Esophagus muscularis mucosa (tissue), 4 donors: ENCODE results near the gene APOL2.
"Not testable (repeated sequence)": the region's sequence is repeated elsewhere in the genome, so short reads cannot be mapped to it uniquely, and the experiment has no call there.

ENCODE experiments used
- EP300 ChIP-seq: sonication (generic); formaldehyde crosslinking; IDR thresholded peaks from one replicate; pipeline ENCODE4 v1.6.1; 2017; ENCODE audit warnings: antibody characterized with exemption
- POLR2A ChIP-seq: fragments of 450-650 bp; IDR thresholded peaks from one replicate; pipeline ENCODE4 v1.6.1; 2017; ENCODE audit warnings: antibody characterized with exemption, moderate library complexity, mild to moderate bottlenecking, low read depth
- POLR2AphosphoS5 ChIP-seq, 2 donors: sonication (generic); formaldehyde crosslinking; IDR thresholded peaks; one replicate each; pipeline ENCODE4 v1.6.1; 2017; ENCODE audit warnings: antibody characterized with exemption in 2 of 2
- TF ChIP-seq, protein P1 (sequence below), 3 experiments: fragments of 200-600 bp in 2 of 3; fragments of 450-650 bp in 1 of 3; sonication (generic) in 2 of 3; IDR thresholded peaks; one replicate each; pipeline ENCODE4 v1.5.1; 2017 to 2019; ENCODE audit warnings: antibody characterized with exemption in 3 of 3, mild to moderate bottlenecking in 2 of 3, moderate library complexity in 1 of 3

DNA sequence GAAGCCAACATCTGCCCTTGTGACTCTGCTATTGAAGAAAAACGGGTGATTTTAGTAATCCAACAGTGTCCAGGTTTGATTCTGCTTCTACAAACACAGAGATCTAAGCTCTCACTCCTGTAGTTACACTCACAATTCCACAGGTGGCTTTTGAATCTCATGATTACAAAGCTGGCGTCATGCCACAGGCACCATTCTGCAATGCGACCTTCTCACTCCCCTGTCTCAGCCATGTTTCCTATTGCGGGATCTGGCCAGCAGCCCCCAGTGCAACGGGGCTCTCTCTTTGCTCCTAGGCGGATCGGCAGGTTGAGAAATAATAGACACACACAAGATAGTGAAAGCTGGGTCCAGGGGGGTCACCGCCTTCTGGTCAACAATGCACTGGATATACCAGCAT lies 36.4 kb downstream of the APOL2 start:
- TF ChIP-seq, protein P1, sequence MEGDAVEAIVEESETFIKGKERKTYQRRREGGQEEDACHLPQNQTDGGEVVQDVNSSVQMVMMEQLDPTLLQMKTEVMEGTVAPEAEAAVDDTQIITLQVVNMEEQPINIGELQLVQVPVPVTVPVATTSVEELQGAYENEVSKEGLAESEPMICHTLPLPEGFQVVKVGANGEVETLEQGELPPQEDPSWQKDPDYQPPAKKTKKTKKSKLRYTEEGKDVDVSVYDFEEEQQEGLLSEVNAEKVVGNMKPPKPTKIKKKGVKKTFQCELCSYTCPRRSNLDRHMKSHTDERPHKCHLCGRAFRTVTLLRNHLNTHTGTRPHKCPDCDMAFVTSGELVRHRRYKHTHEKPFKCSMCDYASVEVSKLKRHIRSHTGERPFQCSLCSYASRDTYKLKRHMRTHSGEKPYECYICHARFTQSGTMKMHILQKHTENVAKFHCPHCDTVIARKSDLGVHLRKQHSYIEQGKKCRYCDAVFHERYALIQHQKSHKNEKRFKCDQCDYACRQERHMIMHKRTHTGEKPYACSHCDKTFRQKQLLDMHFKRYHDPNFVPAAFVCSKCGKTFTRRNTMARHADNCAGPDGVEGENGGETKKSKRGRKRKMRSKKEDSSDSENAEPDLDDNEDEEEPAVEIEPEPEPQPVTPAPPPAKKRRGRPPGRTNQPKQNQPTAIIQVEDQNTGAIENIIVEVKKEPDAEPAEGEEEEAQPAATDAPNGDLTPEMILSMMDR (IDR thresholded peaks at IDR 0.05): not testable (repeated sequence)
- TF ChIP-seq POLR2A; EP300; POLR2AphosphoS5 (IDR thresholded peaks at IDR 0.05): not testable (repeated sequence)
